Jurkat, Clone E6-1 (cell line): Measurements from ENCODE around the gene MSI2.

Source experiments
- DNase-seq: peaks from one replicate; pipeline ENCODE4 v3.0.0-alpha.2; 2011; ENCODE audit warnings: low read depth, low spot score
- H3K4me3 ChIP-seq: 2 replicates; pipeline ENCODE4 v1.5.1; 2011; ENCODE audit warnings: mild to moderate bottlenecking, low read length, control low read depth, moderate library complexity

MSI2 gene

GRCh38 chr17:57675427-57676387 lies 419.4 kb downstream of the MSI2 start:
- DNase-seq: no peak
- H3K4me3 ChIP-seq: no peak overlapping the region

- no peak overlapping the region for H3K4me3 ChIP-seq
- no peak for DNase-seq
Measured at GRCh38 chr17:57676543-57676942, 420.2 kb downstream of the MSI2 start.

- no peak overlapping the region for H3K4me3 ChIP-seq
- no peak for DNase-seq
Measured at GRCh38 chr17:57677301-57677700, 421.0 kb downstream of the MSI2 start.

- no peak for DNase-seq
- H3K4me3 ChIP-seq: no peak overlapping the region
Measured at GRCh38 chr17:57677858-57678257, 421.5 kb downstream of the MSI2 start.

GRCh38 chr17:57678393-57678792 lies 422.1 kb downstream of the MSI2 start:
- DNase-seq: no peak
- H3K4me3 ChIP-seq: no peak overlapping the region

- DNase-seq: no peak
Measured at GRCh38 chr17:57679356-57679755, 423.0 kb downstream of the MSI2 start.

GRCh38 chr17:57679906-57680695 lies 423.8 kb downstream of the MSI2 start:
- H3K4me3 ChIP-seq: no peak overlapping the region
- DNase-seq: no peak

More at GRCh38 chr17:57679356-57679755, 423.0 kb downstream of the MSI2 start:
- no peak overlapping the region for H3K4me3 ChIP-seq

- DNase-seq: no peak
Measured at GRCh38 chr17:57682701-57683100, 426.4 kb downstream of the MSI2 start.

GRCh38 chr17:57684711-57685498 lies 428.6 kb downstream of the MSI2 start:
- no peak overlapping the region for H3K4me3 ChIP-seq
- no peak for DNase-seq

More at GRCh38 chr17:57682701-57683100, 426.4 kb downstream of the MSI2 start:
- no peak overlapping the region for H3K4me3 ChIP-seq

GRCh38 chr17:57685499-57686132 lies 429.3 kb downstream of the MSI2 start:
- DNase-seq: no peak
- no peak overlapping the region for H3K4me3 ChIP-seq

- H3K4me3 ChIP-seq: no peak overlapping the region
- DNase-seq: no peak
Measured at GRCh38 chr17:57687642-57688041, 431.3 kb downstream of the MSI2 start.

- no peak for DNase-seq
- no peak overlapping the region for H3K4me3 ChIP-seq
Measured at GRCh38 chr17:57689254-57689653, 432.9 kb downstream of the MSI2 start.

GRCh38 chr17:57691939-57692338 lies 435.6 kb downstream of the MSI2 start:
- DNase-seq: no peak
- no peak overlapping the region for H3K4me3 ChIP-seq

GRCh38 chr17:57692770-57693169 lies 436.4 kb downstream of the MSI2 start:
- H3K4me3 ChIP-seq: no peak overlapping the region
- no peak for DNase-seq

- peak; percentile 42 for DNase-seq
- H3K4me3 ChIP-seq: no peak overlapping the region
Measured at GRCh38 chr17:57694051-57694450, 437.7 kb downstream of the MSI2 start.

- no peak overlapping the region for H3K4me3 ChIP-seq
- no peak for DNase-seq
Measured at GRCh38 chr17:57696050-57696449, 439.7 kb downstream of the MSI2 start.

GRCh38 chr17:57697197-57697596 lies 440.9 kb downstream of the MSI2 start:
- no peak overlapping the region for H3K4me3 ChIP-seq
- no peak for DNase-seq

GRCh38 chr17:57697891-57698711 lies 441.8 kb downstream of the MSI2 start:
- DNase-seq: no peak
- no peak overlapping the region for H3K4me3 ChIP-seq
